Neural progenitor cell (in vitro differentiated cells): ENCODE results near the gene ATOX1.

ENCODE experiments used
- CTCF ChIP-seq: fragments of 200-600 bp; sonication (generic); IDR thresholded peaks from 2 replicates; pipeline ENCODE4 v1.5.1; 2017; ENCODE audit warnings: antibody characterized with exemption, mild to moderate bottlenecking
- EZH2 ChIP-seq: fragments of 200-600 bp; sonication (generic); IDR thresholded peaks from 2 replicates; pipeline ENCODE4 v1.6.1; 2017; ENCODE audit warnings: antibody characterized with exemption, mild to moderate bottlenecking, moderate library complexity
- EZH2phosphoT487 ChIP-seq: fragments of 200-600 bp; sonication (generic); IDR thresholded peaks from 2 replicates; pipeline ENCODE4 v1.6.1; 2017; ENCODE audit warnings: antibody characterized with exemption

- TF ChIP-seq EZH2 (no peak), CTCF (no peak), EZH2phosphoT487 (no peak)
Measured at GRCh38 chr5:151772029-151772845, 13.8 kb upstream of the ATOX1 start.
